SU-DHL-6 (cell line): ENCODE data around the gene EIF2S3.

ENCODE experiments used
- H2AFZ ChIP-seq: fragments of 200-600 bp; sonication (generic); 2 replicates; pipeline ENCODE4 v1.6.1; 2014; ENCODE audit warnings: low read depth, mild to moderate bottlenecking, moderate library complexity, mixed read lengths, antibody characterized with exemption, low read length; ENCODE audit not compliant: severe bottlenecking
- H3F3A ChIP-seq: fragments of 200-600 bp; shearing (Covaris generic); 2 replicates; pipeline ENCODE4 v1.6.0; 2016; ENCODE audit warnings: antibody characterized with exemption, mild to moderate bottlenecking; ENCODE audit not compliant: insufficient read depth
- H3K27ac ChIP-seq: fragments of 200-600 bp; sonication (generic); 2 replicates; pipeline ENCODE4 v1.5.1; 2016; ENCODE audit warnings: low read depth, mild to moderate bottlenecking, low read length, moderate library complexity, mixed read lengths
- H3K27me3 ChIP-seq: fragments of 200-600 bp; sonication (generic), shearing (Covaris generic); 2 replicates; pipeline ENCODE4 v1.6.0; 2014; ENCODE audit warnings: mild to moderate bottlenecking, low read length
- H3K36me3 ChIP-seq: fragments of 200-600 bp; sonication (generic); 2 replicates; pipeline ENCODE4 v1.6.1; 2014; ENCODE audit warnings: mild to moderate bottlenecking, low read length, mixed read lengths
- H3K4me2 ChIP-seq: fragments of 300-600, 200-600 bp; shearing (Covaris generic), sonication (generic); 2 replicates; pipeline ENCODE4 v1.6.0; 2014; ENCODE audit warnings: low read length, low read depth, mild to moderate bottlenecking; ENCODE audit not compliant: poor library complexity, severe bottlenecking
- H3K4me3 ChIP-seq: fragments of 200-600 bp; sonication (generic); 2 replicates; pipeline ENCODE4 v1.5.1; 2014; ENCODE audit warnings: antibody characterized with exemption, low read length, mild to moderate bottlenecking, mixed read lengths; ENCODE audit not compliant: insufficient read depth, poor library complexity, severe bottlenecking
- H3K79me2 ChIP-seq: fragments of 200-600 bp; sonication (generic); 2 replicates; pipeline ENCODE4 v1.6.1; 2014; ENCODE audit warnings: mild to moderate bottlenecking, low read length, moderate library complexity; ENCODE audit not compliant: insufficient read depth
- H3K9ac ChIP-seq: fragments of 200-600 bp; sonication (generic); 2 replicates; pipeline ENCODE4 v1.7.0; 2014; ENCODE audit warnings: mild to moderate bottlenecking, low read length
- H3K9me2 ChIP-seq: fragments of 200-600 bp; sonication (generic); replicated peaks from 2 replicates; pipeline ENCODE4 v1.6.1; 2014; ENCODE audit warnings: low read length; ENCODE audit not compliant: insufficient read depth
- H3K9me3 ChIP-seq: fragments of 200-600 bp; sonication (generic); 2 replicates; pipeline ENCODE4 v1.6.1; 2014; ENCODE audit warnings: low read length, mixed read lengths; ENCODE audit not compliant: insufficient read depth
- H4K20me1 ChIP-seq: fragments of 200-600 bp; sonication (generic); 2 replicates; pipeline ENCODE4 v1.6.1; 2014; ENCODE audit warnings: low read depth, mild to moderate bottlenecking, antibody characterized with exemption, low read length, moderate library complexity, mixed read lengths
- EZH2phosphoT487 ChIP-seq: fragments of 200-600 bp; sonication (generic), shearing (Covaris generic); conservative IDR thresholded peaks from 2 replicates; pipeline ENCODE4 v1.6.1; 2018; ENCODE audit warnings: mild to moderate bottlenecking, antibody characterized with exemption, low read length, moderate library complexity, mixed read lengths
- TF ChIP-seq, protein P1 (sequence below): fragments of 200-600 bp; sonication (generic); IDR thresholded peaks from one replicate; pipeline ENCODE4 v1.5.1; 2017; ENCODE audit warnings: antibody characterized with exemption, mild to moderate bottlenecking, low read length, moderate library complexity; ENCODE audit not compliant: insufficient read depth, poor library complexity, severe bottlenecking

Gene EIF2S3

DNA sequence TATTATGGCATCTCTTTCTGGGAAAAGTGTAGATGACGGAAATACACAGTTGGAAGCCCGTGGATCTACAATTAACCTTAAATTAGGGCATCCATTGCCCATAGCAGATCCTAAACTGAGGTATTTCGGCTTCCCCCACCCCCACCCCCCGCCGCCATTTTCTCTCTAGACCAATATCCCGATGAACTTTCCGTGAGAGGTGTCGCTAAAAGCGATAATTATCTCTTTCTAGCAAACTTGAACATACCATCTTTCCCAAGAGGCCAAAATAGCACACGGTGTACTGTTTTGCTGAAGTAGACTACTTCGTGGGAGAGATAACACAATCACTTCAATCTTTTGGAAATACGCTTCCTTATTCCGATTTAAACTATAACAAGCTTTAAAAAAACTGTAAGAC is 28.3 kb upstream of the EIF2S3 start:
- peak overlapping the region; percentile 83 for H3K4me2 ChIP-seq
- H3K36me3 ChIP-seq, result no peaks in the 10 kb centered on the region
- H3K79me2 ChIP-seq, result peaks cover 36% of the 10 kb centered on the region
- no peak overlapping the region for H2AFZ ChIP-seq
- peak overlapping the region; percentile 70 for H3K4me3 ChIP-seq
- H4K20me1 ChIP-seq, result no peaks in the 10 kb centered on the region
- H3K27ac ChIP-seq, result no peak overlapping the region
- TF ChIP-seq, protein P1, sequence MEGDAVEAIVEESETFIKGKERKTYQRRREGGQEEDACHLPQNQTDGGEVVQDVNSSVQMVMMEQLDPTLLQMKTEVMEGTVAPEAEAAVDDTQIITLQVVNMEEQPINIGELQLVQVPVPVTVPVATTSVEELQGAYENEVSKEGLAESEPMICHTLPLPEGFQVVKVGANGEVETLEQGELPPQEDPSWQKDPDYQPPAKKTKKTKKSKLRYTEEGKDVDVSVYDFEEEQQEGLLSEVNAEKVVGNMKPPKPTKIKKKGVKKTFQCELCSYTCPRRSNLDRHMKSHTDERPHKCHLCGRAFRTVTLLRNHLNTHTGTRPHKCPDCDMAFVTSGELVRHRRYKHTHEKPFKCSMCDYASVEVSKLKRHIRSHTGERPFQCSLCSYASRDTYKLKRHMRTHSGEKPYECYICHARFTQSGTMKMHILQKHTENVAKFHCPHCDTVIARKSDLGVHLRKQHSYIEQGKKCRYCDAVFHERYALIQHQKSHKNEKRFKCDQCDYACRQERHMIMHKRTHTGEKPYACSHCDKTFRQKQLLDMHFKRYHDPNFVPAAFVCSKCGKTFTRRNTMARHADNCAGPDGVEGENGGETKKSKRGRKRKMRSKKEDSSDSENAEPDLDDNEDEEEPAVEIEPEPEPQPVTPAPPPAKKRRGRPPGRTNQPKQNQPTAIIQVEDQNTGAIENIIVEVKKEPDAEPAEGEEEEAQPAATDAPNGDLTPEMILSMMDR, result no peak
- no peak for TF ChIP-seq EZH2phosphoT487
- H3K9me3 ChIP-seq, result no peaks in the 10 kb centered on the region
- peak overlapping the region; percentile 87 for H3K9ac ChIP-seq
- no peaks in the 10 kb centered on the region for H3K9me2 ChIP-seq
- H3K27me3 ChIP-seq, result no peaks in the 10 kb centered on the region
- H3F3A ChIP-seq, result peaks cover 8% of the 10 kb centered on the region; the same call in 1 of the 2 replicates

DNA sequence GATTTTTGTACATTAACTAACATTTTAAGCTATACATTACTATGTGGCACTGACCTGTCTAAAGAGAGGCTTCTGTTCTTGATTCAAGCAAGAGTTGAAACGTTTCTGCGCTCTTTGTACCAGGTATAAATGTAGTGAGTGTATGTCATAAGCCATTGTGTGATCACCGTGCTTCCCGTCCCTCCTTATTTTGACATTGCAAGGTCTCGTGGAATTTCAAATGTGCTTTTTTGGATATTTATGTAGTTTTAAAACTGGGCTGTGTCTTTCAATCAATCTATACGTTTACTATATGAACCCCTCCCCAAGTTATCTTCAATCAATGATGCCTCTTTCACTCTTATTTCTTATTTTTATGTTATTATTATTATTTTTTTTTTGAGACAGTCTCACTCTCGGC is 27.7 kb upstream of the EIF2S3 start, which contains the start of gene KLHL15:
Gene KLHL15 (minus strand): TSS at position 101 of the 400 bp plus-strand sequence. CDS start 20,493 bp downstream, outside the sequence.
- H3K27ac ChIP-seq, result no peak within 1 kb of the TSS; the same call in 1 of the 2 replicates
- H3K4me3 ChIP-seq, result peak within 1 kb of the TSS; percentile 70
- H3K9me2 ChIP-seq, result no peaks in the 10 kb centered on the region
- no peaks in the 10 kb centered on the region for H3K27me3 ChIP-seq
- peaks cover 29% of the 10 kb centered on the region for H3K79me2 ChIP-seq
- H2AFZ ChIP-seq, result peak within 1 kb of the TSS; percentile 89
- H3K36me3 ChIP-seq, result no peaks in the 10 kb centered on the region
- H3K9ac ChIP-seq, result peak within 1 kb of the TSS; percentile 87
- no peak for TF ChIP-seq EZH2phosphoT487
- TF ChIP-seq, protein P1, result no peak
- peaks cover 8% of the 10 kb centered on the region; the same call in 1 of the 2 replicates for H3F3A ChIP-seq
- no peaks in the 10 kb centered on the region for H3K9me3 ChIP-seq
- H3K4me2 ChIP-seq, result peak within 1 kb of the TSS; percentile 83
- no peaks in the 10 kb centered on the region for H4K20me1 ChIP-seq

DNA sequence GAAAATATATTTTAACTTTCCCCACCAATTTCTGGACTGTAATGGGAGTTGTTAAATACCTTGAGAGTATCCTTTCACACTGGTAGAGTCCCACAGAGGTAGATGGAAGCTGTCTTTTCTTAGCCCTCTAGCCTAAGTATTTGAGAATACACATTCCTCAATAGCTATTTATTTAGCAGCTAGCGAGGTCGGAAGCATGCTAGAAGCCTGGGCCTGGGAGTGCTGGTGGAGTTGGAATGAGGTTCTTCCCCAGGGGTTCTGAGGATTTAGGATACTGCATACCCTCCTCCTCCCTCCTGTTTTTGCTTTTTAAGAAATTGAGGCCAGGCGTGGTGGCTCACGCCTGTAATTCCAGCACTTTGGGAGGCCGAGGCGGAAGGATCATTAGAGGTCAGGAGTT is 26.8 kb upstream of the EIF2S3 start:
- Histone ChIP-seq H3K27me3 (no peaks in the 10 kb centered on the region), H2AFZ (no peak overlapping the region), H3K27ac (no peak overlapping the region), H4K20me1 (no peaks in the 10 kb centered on the region), H3K4me3 (no peak overlapping the region), H3F3A (peaks cover 8% of the 10 kb centered on the region; the same call in 1 of the 2 replicates), H3K9ac (no peak overlapping the region), H3K79me2 (peaks cover 20% of the 10 kb centered on the region), H3K4me2 (no peak overlapping the region), H3K36me3 (no peaks in the 10 kb centered on the region), H3K9me3 (no peaks in the 10 kb centered on the region), H3K9me2 (no peaks in the 10 kb centered on the region)
- TF ChIP-seq EZH2phosphoT487, result no peak
- TF ChIP-seq, protein P1, result no peak
